Psoas muscle (tissue), 8 donors: ENCODE results near the gene IDH3B. TPM values are rescaled to one million over a fixed set of nuclear protein-coding genes. Genes with fewer than 3 reads are reported as not detected.

Experiments
- ATAC-seq, 4 donors: fragments of 200-7000 bp; cut with Tn5 transposase; one replicate each; pipeline ENCODE4 v1.9.1; 2020; ENCODE audit warnings: moderate library complexity in 3 of 4, mild to moderate bottlenecking in 2 of 4
- DNase-seq, 2 donors: peaks; one replicate each; pipeline ENCODE4 v3.0.0-alpha.2; 2020
- H3K27ac ChIP-seq: fragments of 200-600 bp; one replicate; pipeline ENCODE4 v1.8.0; 2022
- H3K27me3 ChIP-seq, 3 donors: fragments of 200-600 bp in 1 of 3; one replicate each; pipeline versions ENCODE4 v1.6.1 to v1.8.0; 2013 to 2022; ENCODE audit warnings: low read length in 2 of 3, mild to moderate bottlenecking in 2 of 3, moderate library complexity in 1 of 3; ENCODE audit not compliant: insufficient read depth in 3 of 3
- H3K36me3 ChIP-seq, 2 donors: fragments of 200-600 bp in 1 of 2; one replicate each; pipeline versions ENCODE4 v1.6.1 to v1.8.0; 2013 to 2022; ENCODE audit warnings: low read depth in 1 of 2, mild to moderate bottlenecking in 1 of 2, moderate library complexity in 1 of 2; ENCODE audit not compliant: insufficient read depth in 1 of 2
- H3K4me1 ChIP-seq: fragments of 200-600 bp; one replicate; pipeline ENCODE4 v1.8.0; 2022
- H3K4me3 ChIP-seq: fragments of 200-600 bp; one replicate; pipeline ENCODE4 v1.8.0; 2022; ENCODE audit warnings: mild to moderate bottlenecking
- H3K9me3 ChIP-seq: fragments of 200-600 bp; one replicate; pipeline ENCODE4 v1.8.0; 2022
- CTCF ChIP-seq: fragments of 200-600 bp; IDR thresholded peaks from one replicate; pipeline ENCODE4 v1.8.0; 2022; ENCODE audit warnings: antibody characterized with exemption
- WGBS, 3 donors: extraction: QIAGEN DNeasy Blood & Tissue Kit; methylation state at CpG; one replicate each; pipeline versions ENCODE4 v1.1.6 to v1.1.7; 2013; 5-methylcytosine and 5-hydroxymethylcytosine counted together
- intact Hi-C, 2 donors: fragments of 100-400 bp; cut with DNase I; formaldehyde crosslinking; loops; one replicate each; pipeline versions ENCODE4 v1.11.0 to v1.14.2; 2022
- polyA plus RNA-seq, 3 donors: library from polyadenylated mRNA; stranded (reverse); fragments of 200-250 nt; gene quantifications; one replicate each; pipeline ENCODE4 v1.2.3, GENCODE V29; 2013
- total RNA-seq, 4 donors: library from RNA; stranded (reverse); fragmentation: NEBNext Ultra II Directional in 2 of 4; extraction: Animal tissue kit (Norgen Biotek cat#: 25700) in 2 of 4; gene quantifications; one replicate each; pipeline versions ENCODE4 v1.2.1 to v1.2.4, GENCODE V29; 2021 to 2023
- donor health status: healthy with polysubstance abuse.
- donor health status: DM: no; HTN: no; CAD: no; lungs with moderate emphysema.
- donor health status: Bipolar disorder and iron deficiency.
- donor health status: healthy.
- donor health status: DM: yes; HTN: yes; CAD: no.
- donor health status: DM: no; HTN: no; CAD: no.
- donor health status: DM: no; HTN: no; CAD: no.
- donor health status: DM: yes; HTN: yes; CAD: no.

The IDH3B gene
- total and polyA plus RNA-seq, 7 donors = 58.8 to 262 (median 133) TPM

- H3K36me3 ChIP-seq = no peaks in the 10 kb centered on the region
- no peak overlapping the region for H3K4me3 ChIP-seq
- ATAC-seq (no peak), DNase-seq (no peak)
- no peaks in the 10 kb centered on the region for H3K27me3 ChIP-seq
- TF ChIP-seq CTCF = no peak
- H3K27ac ChIP-seq = no peak overlapping the region
- peaks cover 5% of the 10 kb centered on the region for H3K9me3 ChIP-seq
- intact Hi-C loops = no loop called here
- 46 to 62% (median 48%) methylated on average over 9 of the region's 9 CpGs for WGBS, 3 donors
- no peaks in the 10 kb centered on the region for H3K4me1 ChIP-seq
These were observed 37.0 kb downstream of the IDH3B start for GRCh38 chr20:2626853-2627541.

- intact Hi-C loops = no loop called here
These were observed 39.0 kb downstream of the IDH3B start for GRCh38 chr20:2625062-2625461.

GRCh38 chr20:2624190-2624589 is 39.8 kb downstream of the IDH3B start:
- Histone ChIP-seq H3K4me3 (no peak overlapping the region), H3K9me3 (no peaks in the 10 kb centered on the region), H3K27me3 (no peaks in the 10 kb centered on the region), H3K4me1 (no peaks in the 10 kb centered on the region), H3K27ac (no peak overlapping the region), H3K36me3 (no peaks in the 10 kb centered on the region)
- ATAC-seq (peak; percentile 17 to 74 (median 64)), DNase-seq (peak; percentile 23 to 73)
- WGBS, 3 donors = 33 to 58% (median 40%) methylated on average over 4 of the region's 4 CpGs
- intact Hi-C loops = no loop called here
- no peak for TF ChIP-seq CTCF

More at GRCh38 chr20:2625062-2625461, 39.0 kb downstream of the IDH3B start:
- WGBS, 3 donors = 54 to 76% (median 63%) methylated on average over 2 of the region's 2 CpGs
- Histone ChIP-seq H3K27ac (no peak overlapping the region), H3K9me3 (no peaks in the 10 kb centered on the region), H3K4me3 (no peak overlapping the region), H3K36me3 (no peaks in the 10 kb centered on the region), H3K27me3 (no peaks in the 10 kb centered on the region), H3K4me1 (no peaks in the 10 kb centered on the region)
- no peak for DNase-seq
- TF ChIP-seq CTCF = no peak
- ATAC-seq = no peak

- 81 to 84% (median 82%) methylated on average over 3 of the region's 3 CpGs for WGBS, 3 donors
- no peaks in the 10 kb centered on the region for H3K27me3 ChIP-seq
- H3K4me1 ChIP-seq = no peaks in the 10 kb centered on the region
- ATAC-seq = no peak
- DNase-seq = no peak
- H3K4me3 ChIP-seq = no peak overlapping the region
- no peaks in the 10 kb centered on the region for H3K9me3 ChIP-seq
- intact Hi-C loops = no loop called here
- H3K27ac ChIP-seq = no peak overlapping the region
- TF ChIP-seq CTCF = no peak
- H3K36me3 ChIP-seq = no peaks in the 10 kb centered on the region
These were observed 43.9 kb downstream of the IDH3B start for GRCh38 chr20:2619961-2620595.
